Measurements from ENCODE around the gene FIGNL1.

The FIGNL1 gene

GRCh38 chr7:50400114-50400513 lies 50.0 kb downstream of the FIGNL1 start:
- TF ChIP-seq SPI1 (IDR thresholded peaks at IDR 0.05; ENCODE audit: borderline replicate concordance, low read depth) (no peak), POLR2AphosphoS5 (IDR thresholded peaks at IDR 0.05; ENCODE audit: low read depth) (0 out of 2 replicates have a peak, but pooled peaks have one; percentile 10)
- no peak overlapping the region for H3K27ac ChIP-seq (replicated peaks)
- H3K4me3 ChIP-seq (replicated peaks; ENCODE audit: insufficient read depth, low read length): no peak overlapping the region
- DNase-seq (ENCODE audit: low read depth in 1 of 2, low spot score in 1 of 2): no peak
- no peaks in the 10 kb centered on the region for H3K27me3 ChIP-seq (ENCODE audit: insufficient read depth, poor library complexity, severe bottlenecking)

GRCh38 chr7:50399635-50400034 lies 50.5 kb downstream of the FIGNL1 start:
- no peak overlapping the region for H3K4me3 ChIP-seq (replicated peaks; ENCODE audit: insufficient read depth, low read length)
- H3K27ac ChIP-seq (replicated peaks): no peak overlapping the region
- no peak for DNase-seq (ENCODE audit: low read depth in 1 of 2, low spot score in 1 of 2)
- H3K27me3 ChIP-seq (ENCODE audit: insufficient read depth, poor library complexity, severe bottlenecking): no peaks in the 10 kb centered on the region
- TF ChIP-seq GABPA (IDR thresholded peaks at IDR 0.05; ENCODE audit: low read depth) (no peak), SPI1 (IDR thresholded peaks at IDR 0.05; ENCODE audit: borderline replicate concordance, low read depth) (no peak), CTCF (IDR thresholded peaks at IDR 0.05; ENCODE audit: insufficient read depth, low read length) (no peak), POLR2AphosphoS5 (IDR thresholded peaks at IDR 0.05; ENCODE audit: low read depth) (no peak; the same call in 1 of the 2 replicates), REST (IDR thresholded peaks at IDR 0.05; ENCODE audit: insufficient replicate concordance, low read depth) (no peak)

- TF ChIP-seq POLR2AphosphoS5 (IDR thresholded peaks at IDR 0.05; ENCODE audit: low read depth) (no peak), REST (IDR thresholded peaks at IDR 0.05; ENCODE audit: insufficient replicate concordance, low read depth) (no peak), GABPA (IDR thresholded peaks at IDR 0.05; ENCODE audit: low read depth) (no peak), CTCF (IDR thresholded peaks at IDR 0.05; ENCODE audit: insufficient read depth, low read length) (no peak), SPI1 (IDR thresholded peaks at IDR 0.05; ENCODE audit: borderline replicate concordance, low read depth) (no peak)
- DNase-seq (ENCODE audit: low read depth in 1 of 2, low spot score in 1 of 2): no peak
- Histone ChIP-seq H3K27me3 (ENCODE audit: insufficient read depth, poor library complexity, severe bottlenecking) (no peaks in the 10 kb centered on the region), H3K4me3 (replicated peaks; ENCODE audit: insufficient read depth, low read length) (no peak overlapping the region), H3K27ac (replicated peaks) (no peak overlapping the region)
Measured at GRCh38 chr7:50399206-50399605, 50.9 kb downstream of the FIGNL1 start.

GRCh38 chr7:50397971-50398324 lies 52.2 kb downstream of the FIGNL1 start:
- Histone ChIP-seq H3K4me3 (replicated peaks; ENCODE audit: insufficient read depth, low read length) (no peak overlapping the region), H3K27ac (replicated peaks) (no peak overlapping the region), H3K27me3 (ENCODE audit: insufficient read depth, poor library complexity, severe bottlenecking) (no peaks in the 10 kb centered on the region)
- TF ChIP-seq CTCF (IDR thresholded peaks at IDR 0.05; ENCODE audit: insufficient read depth, low read length) (no peak), SPI1 (IDR thresholded peaks at IDR 0.05; ENCODE audit: borderline replicate concordance, low read depth) (no peak), POLR2AphosphoS5 (IDR thresholded peaks at IDR 0.05; ENCODE audit: low read depth) (no peak), GABPA (IDR thresholded peaks at IDR 0.05; ENCODE audit: low read depth) (no peak), REST (IDR thresholded peaks at IDR 0.05; ENCODE audit: insufficient replicate concordance, low read depth) (no peak)
- DNase-seq (ENCODE audit: low read depth in 1 of 2, low spot score in 1 of 2): no peak

All from HL-60 (cell line).